HG03442 (cell line): ENCODE results near the gene DYRK4.
A peak's percentile ranks its signal among the peaks of the same experiment; 100 is the strongest.
"Not testable (repeated sequence)": the region's sequence is repeated elsewhere in the genome, so short reads cannot be mapped to it uniquely, and the experiment has no call there.

ENCODE experiments used
- ATAC-seq: cut with Tn5 transposase; IDR thresholded peaks from one replicate; pipeline ENCODE4 v1.9.1; 2021; ENCODE audit warnings: mild to moderate bottlenecking, moderate library complexity; ENCODE audit not compliant: unreplicated experiment

Gene DYRK4, protein sequence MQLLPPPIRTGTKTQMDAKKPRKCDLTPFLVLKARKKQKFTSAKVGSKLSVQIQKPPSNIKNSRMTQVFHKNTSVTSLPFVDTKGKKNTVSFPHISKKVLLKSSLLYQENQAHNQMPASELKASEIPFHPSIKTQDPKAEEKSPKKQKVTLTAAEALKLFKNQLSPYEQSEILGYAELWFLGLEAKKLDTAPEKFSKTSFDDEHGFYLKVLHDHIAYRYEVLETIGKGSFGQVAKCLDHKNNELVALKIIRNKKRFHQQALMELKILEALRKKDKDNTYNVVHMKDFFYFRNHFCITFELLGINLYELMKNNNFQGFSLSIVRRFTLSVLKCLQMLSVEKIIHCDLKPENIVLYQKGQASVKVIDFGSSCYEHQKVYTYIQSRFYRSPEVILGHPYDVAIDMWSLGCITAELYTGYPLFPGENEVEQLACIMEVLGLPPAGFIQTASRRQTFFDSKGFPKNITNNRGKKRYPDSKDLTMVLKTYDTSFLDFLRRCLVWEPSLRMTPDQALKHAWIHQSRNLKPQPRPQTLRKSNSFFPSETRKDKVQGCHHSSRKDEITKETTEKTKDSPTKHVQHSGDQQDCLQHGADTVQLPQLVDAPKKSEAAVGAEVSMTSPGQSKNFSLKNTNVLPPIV

DNA sequence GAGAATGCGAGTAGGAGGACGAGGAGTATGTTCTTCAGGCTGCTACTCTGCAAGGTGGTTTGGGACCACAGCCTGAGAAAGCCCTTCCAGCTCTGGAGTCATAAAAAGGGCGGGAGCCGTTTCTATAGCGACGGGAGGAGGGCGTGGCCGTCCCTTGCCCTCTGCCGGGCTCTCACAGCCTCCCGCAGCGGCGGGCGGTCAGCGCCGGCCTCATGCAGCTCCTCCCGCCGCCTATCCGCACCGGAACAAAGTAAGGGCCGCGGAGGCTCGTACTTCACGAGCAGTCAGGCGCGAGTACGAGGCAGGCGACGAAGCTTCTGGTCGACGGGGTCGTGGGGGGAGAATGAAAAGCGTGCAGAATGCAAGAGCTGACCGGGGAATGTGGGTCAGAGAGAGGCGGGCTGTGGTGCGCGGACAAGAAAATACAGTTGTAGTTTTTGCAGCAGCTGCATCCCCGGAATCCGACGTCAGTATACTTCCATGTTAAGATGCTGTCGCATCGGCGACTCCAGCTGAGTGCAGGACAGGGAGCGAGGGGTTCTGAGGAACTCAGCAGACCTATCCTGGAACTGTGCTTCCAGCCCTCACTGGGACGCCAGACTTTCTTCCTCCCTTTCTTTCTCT, at the start of gene DYRK4:
TSS of gene DYRK4 (plus strand) at position 175 of the 624 bp plus-strand sequence. CDS start at position 213, 38 bp downstream.
- no peak for ATAC-seq

DNA sequence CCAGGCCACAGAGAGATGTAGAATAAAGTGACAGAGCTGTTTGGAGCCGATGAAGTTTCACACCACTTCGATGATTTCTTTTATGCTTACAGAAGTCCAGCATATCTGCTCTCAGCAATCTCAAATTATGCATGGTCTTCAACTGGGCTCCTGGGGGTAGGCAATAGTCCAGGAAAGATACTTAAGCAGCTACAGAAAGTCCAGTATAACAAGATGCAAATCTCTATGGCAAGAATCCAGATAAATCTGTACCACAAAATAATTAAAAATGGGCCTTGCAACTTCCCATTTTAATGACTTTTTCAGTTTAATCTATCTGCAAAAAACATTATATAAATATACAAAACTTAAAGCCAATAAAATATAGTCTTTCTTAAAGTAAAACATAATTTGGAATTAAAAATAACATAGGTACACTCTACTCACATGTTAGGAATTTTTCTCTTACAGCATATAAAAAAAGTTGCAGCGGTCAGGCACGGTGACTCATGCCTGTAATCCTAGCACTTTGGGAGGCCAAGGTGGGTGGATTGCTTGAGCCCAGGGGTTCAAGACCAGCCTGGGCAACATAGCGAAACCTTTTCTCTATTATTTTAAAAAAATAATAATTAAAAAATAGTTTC, 43.8 kb upstream of the DYRK4 start:
- no peak for ATAC-seq

DNA sequence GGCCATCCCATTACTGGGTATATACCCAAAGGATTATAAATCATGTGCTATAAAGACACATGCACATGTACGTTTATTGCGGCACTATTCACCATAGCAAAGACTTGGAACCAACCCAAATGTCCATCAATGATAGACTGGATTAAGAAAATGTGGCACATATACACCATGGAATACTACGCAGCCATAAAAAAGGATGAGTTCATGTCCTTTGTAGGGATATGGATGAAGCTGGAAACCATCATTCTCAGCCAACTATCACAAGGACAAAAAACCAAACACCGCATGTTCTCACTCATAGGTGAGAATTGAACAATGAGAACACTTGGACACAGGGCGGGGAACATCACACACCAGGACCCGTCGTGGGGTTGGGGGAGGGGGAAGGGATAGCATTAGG, 38.6 kb upstream of the DYRK4 start:
- not testable (repeated sequence) for ATAC-seq

DNA sequence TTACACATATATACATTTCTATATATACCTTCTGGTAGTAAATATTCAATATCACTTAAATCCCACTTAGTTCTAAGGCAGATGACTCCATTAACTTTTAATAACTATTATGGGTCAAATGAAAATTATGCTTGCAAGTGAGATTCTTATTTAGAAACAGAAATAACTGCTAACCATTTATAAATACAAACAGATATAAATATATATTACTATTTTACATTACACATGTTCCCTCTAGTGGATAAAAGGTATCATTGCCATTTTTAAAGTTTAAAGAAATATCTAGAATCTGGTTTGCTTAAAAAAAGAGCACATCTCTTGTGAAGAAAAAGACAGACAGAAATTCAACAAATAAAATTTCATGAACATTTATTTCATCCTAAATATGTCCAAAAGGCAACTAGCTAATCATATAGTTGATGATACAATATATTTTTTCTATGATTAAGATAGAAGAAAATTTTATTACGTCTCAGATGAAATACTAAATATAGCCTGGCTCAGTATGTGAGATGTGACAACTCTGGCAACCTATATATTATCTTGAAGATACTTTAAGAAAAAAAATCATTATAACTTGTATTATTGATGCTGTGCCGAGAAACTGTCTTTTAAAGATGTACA, 35.0 kb upstream of the DYRK4 start:
- no peak for ATAC-seq

DNA sequence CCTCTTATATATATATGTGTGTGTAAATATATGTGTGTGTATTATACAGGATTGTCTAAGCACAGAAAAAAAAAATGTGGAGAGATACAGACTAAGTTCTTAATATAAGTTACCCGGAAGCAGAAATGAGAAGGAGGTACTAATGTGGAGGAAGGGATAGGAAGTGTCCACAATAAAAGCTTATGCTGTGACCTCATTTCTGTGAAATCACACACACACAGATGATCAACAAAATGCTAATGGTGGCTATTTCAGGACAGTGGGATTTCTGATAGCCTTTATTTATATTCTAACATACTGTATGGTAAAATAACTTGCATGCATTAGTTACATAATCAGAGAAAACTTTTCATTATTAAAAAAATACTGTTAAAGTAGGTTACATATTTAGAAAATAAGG, 31.8 kb upstream of the DYRK4 start:
- no peak for ATAC-seq

DNA sequence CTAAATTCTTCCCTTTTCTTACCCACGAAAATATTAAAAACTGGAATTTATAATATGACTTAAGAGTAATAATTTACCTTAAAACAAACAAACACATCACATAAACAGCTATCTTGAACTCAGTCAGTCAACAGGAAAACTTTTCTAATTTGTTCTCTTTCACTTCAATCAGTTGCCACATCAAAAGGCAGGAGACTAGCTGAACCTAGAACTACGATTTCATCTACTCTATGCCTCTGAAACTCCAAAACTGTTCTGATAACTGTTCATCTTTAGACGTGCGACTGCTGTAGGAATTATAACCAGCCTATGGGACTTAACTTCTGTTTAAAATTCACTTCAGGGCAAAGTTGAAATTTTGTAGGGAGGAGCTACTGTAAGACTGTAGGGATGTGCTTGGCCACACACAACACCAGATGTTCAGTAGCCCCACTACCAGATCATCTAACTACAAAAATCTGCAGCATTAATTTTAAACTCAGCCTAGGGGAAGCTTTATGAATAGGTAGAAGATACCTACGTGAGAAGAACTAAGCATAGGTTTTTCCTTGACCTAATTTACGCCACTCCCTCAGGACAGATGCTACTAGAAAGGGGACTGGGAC, 30.9 kb upstream of the DYRK4 start:
- ATAC-seq: no peak

DNA sequence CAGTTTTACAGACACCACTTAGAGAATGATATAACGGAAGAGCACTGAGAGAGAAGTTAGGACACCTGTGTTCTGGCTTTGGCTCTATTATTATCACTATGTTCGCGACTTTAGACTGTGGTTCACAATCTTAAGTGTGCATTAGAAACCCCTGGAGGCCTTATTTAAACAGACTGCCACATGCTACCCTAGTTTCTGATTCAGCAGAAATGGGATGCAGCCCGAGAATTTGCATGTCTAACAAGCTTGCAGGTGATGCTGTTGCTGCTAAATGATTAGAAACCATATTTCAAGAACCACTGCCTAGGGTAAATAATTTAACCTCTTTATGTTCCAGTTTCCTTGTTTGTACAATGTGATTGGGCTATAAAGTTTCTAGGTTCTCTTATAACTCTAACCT, 26.9 kb upstream of the DYRK4 start:
- ATAC-seq: no peak

DNA sequence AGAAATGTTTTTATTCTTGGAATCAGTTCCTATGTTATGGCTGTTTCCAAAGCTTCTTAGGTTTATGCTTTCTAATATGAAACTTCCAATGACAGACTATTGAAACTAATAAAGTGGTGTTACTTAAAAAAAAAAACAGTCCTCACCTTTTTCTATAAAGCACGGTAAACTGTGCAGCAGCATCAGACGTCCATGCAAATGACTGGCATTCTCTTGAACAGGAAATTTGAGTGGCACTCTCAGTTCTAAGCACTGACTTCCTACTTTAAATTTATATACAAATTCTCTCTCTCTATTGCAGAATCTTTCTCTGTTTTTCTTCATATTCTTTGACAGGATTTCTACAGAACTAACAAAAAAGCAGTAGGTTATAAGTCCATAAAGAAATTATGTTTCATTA, 26.1 kb upstream of the DYRK4 start:
- ATAC-seq: no peak

DNA sequence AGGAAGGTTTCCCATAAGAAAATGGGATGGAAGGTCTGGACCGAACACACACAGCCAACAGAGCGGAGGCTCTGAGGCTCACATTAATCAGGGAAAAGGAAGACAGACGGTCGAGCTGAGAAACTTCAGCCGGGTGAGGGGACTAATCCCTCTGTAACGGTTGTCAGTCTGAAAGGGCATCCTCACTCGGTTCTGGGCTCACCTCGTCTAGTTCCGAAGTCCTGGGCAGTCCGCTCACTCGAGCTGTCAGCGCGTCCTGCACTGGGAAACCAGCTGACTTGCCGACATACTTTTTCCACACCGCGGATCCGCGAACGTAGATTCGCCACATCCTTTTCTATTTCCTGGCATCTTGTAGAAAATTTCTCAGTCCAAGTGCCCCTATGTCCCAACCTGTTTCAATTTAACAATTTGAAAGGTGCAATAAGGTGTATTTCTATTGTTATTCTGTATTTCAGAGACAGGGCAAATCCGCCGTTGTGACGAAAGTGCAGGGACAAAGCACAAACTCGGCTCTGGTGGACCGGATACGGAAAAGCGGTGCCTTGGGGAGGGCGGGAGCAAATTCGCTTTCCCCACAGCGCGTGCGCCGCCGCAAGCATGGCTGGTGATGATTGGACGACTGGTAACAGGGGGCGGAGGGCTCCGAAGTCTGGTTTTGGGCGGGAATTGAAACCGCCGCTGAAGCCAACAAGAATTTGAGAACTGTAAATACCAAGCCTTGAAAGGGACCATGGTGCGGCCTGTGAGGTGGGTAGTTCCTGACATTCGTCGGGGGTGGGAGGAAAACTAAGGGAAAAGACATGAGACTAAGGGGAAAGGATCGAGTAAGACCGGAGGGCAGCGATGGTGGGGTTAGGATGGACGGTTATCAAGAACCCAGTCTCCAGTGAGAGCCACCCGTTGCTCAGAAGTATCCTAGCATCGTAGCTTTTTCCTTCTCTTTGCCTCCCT, 23.5 kb upstream of the DYRK4 start, which contains the start of gene RAD51AP1:
TSS of gene RAD51AP1 (plus strand) at position 684 of the 954 bp plus-strand sequence. CDS start at position 734, 50 bp downstream.
- peak; percentile 79 for ATAC-seq

DNA sequence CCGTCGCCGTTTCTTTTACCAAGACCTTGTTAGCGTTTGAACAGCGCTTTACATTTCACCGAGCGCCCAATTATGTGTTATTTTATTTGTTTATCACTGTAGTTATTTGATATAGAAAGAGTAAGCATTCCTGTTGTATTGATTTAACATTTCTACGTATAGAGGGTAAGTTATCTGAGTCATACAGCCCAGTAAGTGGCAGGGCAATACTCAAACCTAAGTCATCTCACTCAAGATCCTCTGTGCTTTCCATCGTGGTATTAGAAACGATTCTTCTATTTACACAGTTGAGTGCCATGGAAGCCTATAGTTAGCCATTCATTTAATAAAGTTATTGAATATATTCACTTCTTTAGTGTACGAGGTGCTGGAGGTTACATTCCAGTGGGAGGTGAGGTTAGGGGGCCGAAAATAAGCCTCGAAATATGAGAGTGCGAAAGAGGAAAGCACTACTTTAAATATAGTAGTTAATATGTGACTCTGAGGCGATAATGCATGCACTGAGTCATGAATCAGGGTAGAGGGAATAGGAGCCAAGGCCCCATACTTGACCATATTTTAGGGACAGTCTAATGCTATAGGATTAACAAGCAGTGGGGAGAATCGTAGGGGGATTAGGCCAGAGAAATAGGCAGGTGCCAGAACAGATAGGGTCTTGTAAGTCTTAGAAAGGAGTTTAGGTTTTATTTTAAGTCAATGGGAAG, 22.7 kb upstream of the DYRK4 start:
- ATAC-seq: no peak

DNA sequence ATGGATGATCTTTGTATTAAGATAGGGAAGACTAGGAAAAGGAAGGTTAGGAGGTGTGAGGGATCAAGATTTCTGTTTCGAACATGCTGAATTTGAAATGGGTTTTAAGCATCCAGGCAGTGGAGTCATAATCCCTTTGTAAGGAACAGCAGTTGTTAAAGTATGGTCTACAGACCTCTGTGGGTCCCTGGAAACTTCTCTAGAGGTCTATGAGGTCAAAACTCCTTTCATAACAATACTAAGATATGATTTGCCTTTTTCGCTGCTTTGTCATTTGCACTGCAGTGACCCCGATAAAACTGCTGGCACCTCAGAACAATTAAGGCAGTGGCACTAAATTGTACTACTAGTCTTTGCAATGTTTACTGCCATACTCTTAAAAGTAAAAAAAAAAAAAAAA, 21.8 kb upstream of the DYRK4 start:
- no peak for ATAC-seq

DNA sequence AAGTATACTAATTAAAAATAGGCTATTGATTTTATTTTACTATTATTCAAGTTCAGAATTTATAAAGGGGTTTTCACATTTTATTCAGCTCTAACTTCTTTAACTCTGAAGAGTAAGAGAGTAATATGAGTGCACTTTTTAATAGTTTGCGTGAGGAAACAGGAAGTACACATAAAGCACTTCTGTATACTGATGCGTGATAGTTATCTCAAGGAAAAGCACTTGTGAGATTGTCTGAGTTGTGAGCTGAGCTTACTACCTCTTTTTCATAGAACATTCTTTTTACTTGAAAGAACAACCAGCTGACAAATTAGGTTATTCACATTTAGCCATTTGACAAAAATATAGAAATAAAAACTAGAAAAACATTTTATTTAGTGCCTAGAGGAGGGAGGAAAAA, 21.4 kb upstream of the DYRK4 start:
- no peak for ATAC-seq

DNA sequence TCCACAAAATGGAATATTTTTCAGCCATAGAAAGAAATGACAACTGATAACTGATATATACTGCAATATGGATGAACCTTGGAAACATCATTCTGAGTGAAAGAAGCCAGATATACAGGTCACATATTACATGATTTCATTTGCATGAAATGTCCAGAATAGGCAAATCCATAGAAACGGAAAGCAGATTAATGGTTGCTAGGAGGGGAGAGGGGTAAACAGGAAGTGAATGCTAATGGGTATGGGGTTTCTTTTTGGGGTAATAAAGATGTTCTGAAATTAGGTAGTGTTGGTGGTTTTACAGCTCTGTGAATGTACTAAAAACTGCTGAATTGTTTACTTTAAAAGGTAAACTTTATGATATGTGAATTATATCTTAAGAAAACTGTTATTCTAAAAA, 16.8 kb upstream of the DYRK4 start:
- no peak for ATAC-seq

DNA sequence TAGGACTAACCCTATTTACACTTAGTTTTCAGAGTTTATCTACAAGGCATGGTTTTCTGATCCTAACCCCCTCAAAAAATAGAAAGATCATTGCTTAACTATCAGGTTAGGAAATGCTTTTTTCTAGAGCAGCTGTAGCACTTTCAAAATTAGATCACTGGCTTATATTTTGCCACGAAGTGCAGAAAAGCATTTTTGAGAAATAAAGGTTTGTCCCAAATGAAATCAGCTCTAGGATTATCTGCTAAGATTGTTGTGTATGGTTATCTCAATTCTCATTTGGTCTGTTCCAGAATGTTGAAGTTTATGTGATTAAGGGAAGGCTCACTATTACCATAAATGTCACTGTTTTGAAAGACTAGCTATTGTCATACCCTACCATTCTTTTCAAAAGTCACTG, 9.8 kb upstream of the DYRK4 start:
- ATAC-seq: no peak

DNA sequence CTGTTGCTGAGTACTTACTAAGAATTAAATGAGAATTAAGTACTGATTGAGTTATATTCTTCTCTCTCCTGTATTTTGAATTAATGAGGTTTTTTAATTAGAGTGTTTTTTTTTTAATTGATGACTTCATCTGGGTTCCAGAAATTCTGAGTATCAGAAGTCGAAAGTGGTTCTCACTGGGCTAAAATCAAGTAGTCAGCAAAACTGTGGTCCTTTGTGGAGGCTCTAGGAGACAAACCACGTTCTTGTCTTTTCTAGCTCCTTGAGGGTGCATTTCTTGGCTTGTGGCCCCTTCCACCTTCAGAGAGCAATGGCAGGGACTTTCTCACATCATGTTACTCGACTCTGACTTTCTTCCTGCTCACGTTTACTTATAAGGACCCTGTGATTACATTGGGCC, 8.1 kb upstream of the DYRK4 start:
- ATAC-seq: no peak

DNA sequence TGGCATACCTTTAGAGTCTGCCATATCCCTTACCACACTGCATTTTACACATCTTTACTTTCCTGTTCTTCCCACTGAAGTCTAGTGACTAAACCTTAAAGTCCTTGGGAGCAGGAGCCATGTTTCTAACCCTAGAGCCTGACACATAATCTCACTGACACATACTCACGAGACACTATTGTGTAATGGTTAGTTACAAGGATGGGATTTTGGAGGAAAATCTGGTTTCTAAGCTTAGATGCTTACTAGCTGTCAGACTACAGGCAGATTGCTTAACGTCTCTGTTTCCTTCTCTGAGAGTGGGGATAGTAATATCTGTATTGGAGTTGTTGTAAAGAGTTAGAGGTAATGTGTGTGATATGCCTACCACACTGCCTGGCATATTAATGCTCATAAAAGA, 6.2 kb upstream of the DYRK4 start:
- ATAC-seq: no peak

DNA sequence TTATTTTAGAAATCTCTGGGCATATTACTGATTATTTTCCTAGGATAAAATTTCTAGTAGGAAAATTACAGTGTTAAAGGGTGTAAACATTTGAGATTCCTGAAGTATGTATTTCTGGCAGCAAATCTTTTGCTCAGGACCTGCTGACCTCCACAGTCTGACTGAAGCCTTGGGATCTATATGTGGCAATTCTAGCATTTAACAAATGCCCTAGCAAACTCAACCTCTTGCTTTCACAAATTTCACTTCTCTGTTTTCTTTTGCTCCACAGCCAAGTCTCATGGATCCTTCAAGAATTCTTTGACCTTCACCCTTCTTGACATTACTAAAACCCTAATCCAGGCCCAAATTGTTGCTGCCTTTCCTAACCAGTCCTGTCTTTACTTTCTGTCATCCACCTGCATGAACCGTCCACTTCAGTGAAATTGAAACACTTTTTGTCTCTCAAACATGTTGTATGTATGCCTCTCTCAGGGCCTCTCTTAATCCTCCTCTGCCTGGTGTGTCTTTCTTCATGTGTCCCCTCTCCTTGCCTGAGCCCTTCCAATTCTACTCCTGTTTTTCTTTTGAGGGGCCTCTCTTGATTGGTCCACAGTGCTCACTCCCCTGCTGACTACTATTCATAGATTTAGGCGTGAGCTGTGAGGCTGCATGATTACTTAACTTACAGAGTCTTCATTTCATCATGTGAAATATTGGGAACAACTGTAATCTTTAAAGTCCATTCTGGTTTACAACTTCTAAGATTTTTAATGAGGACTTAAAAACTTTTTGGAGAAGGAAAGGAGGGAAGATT, 5.1 kb upstream of the DYRK4 start:
- ATAC-seq: no peak

DNA sequence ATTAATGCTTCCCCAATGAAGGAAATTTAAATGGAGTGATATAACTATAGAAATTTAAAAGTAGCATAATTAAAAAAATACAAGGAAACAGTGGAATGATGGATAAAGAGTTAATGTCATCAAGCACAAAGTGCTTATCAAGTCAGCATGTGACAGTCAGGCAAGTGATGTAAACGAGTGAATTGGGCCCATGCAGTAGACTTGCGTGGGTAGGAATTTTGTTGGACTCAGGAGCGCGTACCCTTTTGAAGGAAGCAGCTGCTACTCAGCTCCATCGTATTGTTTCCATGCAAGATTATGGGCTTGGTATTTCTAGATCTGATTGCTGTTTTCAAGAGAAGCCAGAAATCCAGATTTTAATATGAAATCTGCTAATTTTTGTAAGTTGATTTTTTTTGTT, 4.4 kb upstream of the DYRK4 start:
- no peak for ATAC-seq
